ENCODE data around the gene BOK. TPM values are rescaled to one million over a fixed set of nuclear protein-coding genes. Genes with fewer than 3 reads are reported as not detected.

Gene BOK
- total and polyA plus RNA-seq, 2 donors (not counting 3 experiments of a cell fraction or from before 2014, with no cell fraction given) = 76.0 to 95.5 TPM

GRCh38 chr2:241609859-241610793 is 51.6 kb downstream of the BOK start:
- no TSS peak for BruUV-seq (replicated peaks)
- Histone ChIP-seq H3K27ac (ENCODE audit: insufficient read depth, low read depth, low read length) (peak overlapping the region; percentile 28), H3K27me3 (ENCODE audit: control insufficient read depth in 2 of 2, insufficient read depth in 2 of 2, low read length in 2 of 2) (no peaks in the 10 kb centered on the region), H3K4me2 (ENCODE audit: insufficient read depth, low read length) (peak overlapping the region; percentile 58), H3K4me3 (replicated peaks in 1 of 3; ENCODE audit: insufficient read depth in 1 of 3, low read depth in 1 of 3, low read length in 3 of 3) (peak overlapping the region; percentile 15 to 53 (median 15)), H3K79me2 (ENCODE audit: control insufficient read depth, insufficient read depth, low read length) (peaks cover 10% of the 10 kb centered on the region), H3K4me1 (ENCODE audit: control insufficient read depth, extremely low read depth, insufficient read depth, low read length) (peaks cover 5% of the 10 kb centered on the region), H3K9ac (replicated peaks; ENCODE audit: extremely low read depth, insufficient read depth, low read length) (peak overlapping the region; percentile 45), H2AFZ (ENCODE audit: low read depth, low read length) (peak overlapping the region; percentile 74), H3K36me3 (ENCODE audit: control insufficient read depth in 2 of 2, extremely low read depth in 1 of 2, insufficient read depth in 2 of 2, low read length in 2 of 2) (peaks cover 0 to 6% of the 10 kb centered on the region in 2 experiments), H4K20me1 (replicated peaks; ENCODE audit: control insufficient read depth, extremely low read depth, insufficient read depth, low read length) (no peaks in the 10 kb centered on the region), H3K9me3 (replicated peaks; ENCODE audit: control insufficient read depth, insufficient read depth, low read length) (no peaks in the 10 kb centered on the region), H3K9me1 (replicated peaks; ENCODE audit: control insufficient read depth, extremely low read depth, insufficient read depth, low read length) (no peaks in the 10 kb centered on the region)
- ChIA-PET POLR2A (no interaction called here), CTCF (interaction anchor here (0.6 to 1.4 kb wide), 2 partner anchors 28 to 51 kb away, joined by 3 to 4 read pairs; partner anchors contain the start of gene ATG4B)
- intact Hi-C loops (cut with micrococcal nuclease) (loop anchor here (1.0 to 2.0 kb wide), 3 partner anchors 27 to 102 kb away; partner anchors contain the start of genes ATG4B, BOK, STK25 and THAP4), dilution Hi-C loops (cut with MboI; ENCODE audit: extremely low pct_ligation_motif_present, low sequenced_read_pairs) (no loop called here)
- DNase-seq (ENCODE audit: low read depth, low spot score) (peak; percentile 83), FAIRE-seq (peak; percentile 74)
- peak; percentile 62 to 67 for TF ChIP-seq CTCF (IDR thresholded peaks at IDR 0.05; ENCODE audit: extremely low read depth in 1 of 2, insufficient read depth in 1 of 2, low read depth in 1 of 2, low read length in 2 of 2)
- no peak for TF ChIP-seq JUN (IDR thresholded peaks at IDR 0.05; ENCODE audit: borderline replicate concordance, insufficient read depth, insufficient read length, low read depth)
- no peak for TF ChIP-seq EZH2 (IDR thresholded peaks at IDR 0.05; ENCODE audit: borderline replicate concordance, low read depth, low read length, severe bottlenecking)
- peak; percentile 35 for TF ChIP-seq POLR2A (IDR thresholded peaks at IDR 0.05; ENCODE audit: low read depth, low read length)
- peak; percentile 71 for TF ChIP-seq POLR2AphosphoS5 (IDR thresholded peaks at IDR 0.05; ENCODE audit: insufficient read depth, low read depth, low read length)
- TF ChIP-seq MYC (IDR thresholded peaks at IDR 0.05; ENCODE audit: low read depth, low read length) = no peak
- no peak for TF ChIP-seq FOS (IDR thresholded peaks at IDR 0.05; ENCODE audit: borderline replicate concordance, insufficient read depth, low read length)
- no peak for TF ChIP-seq MAX (IDR thresholded peaks at IDR 0.05; ENCODE audit: insufficient read depth, insufficient read length)
- no peak for TF ChIP-seq GATA2 (IDR thresholded peaks at IDR 0.05; ENCODE audit: insufficient read depth, insufficient read length, low read depth, low read length)
